SK-MEL-5 (cell line): Measurements from ENCODE around the gene PLXNA2. TPM values are rescaled to one million over a fixed set of nuclear protein-coding genes. Genes with fewer than 3 reads are reported as not detected.

ENCODE experiments used
- DNase-seq: peaks from one replicate; pipeline ENCODE4 v3.0.0-alpha.2; 2016; ENCODE audit warnings: low read depth, low spot score
- in situ Hi-C: cut with HindIII; loops from 2 replicates; pipeline ENCODE4 v1.10.0; 2016; ENCODE audit warnings: low sequenced_read_pairs, high pct_unique_total_duplicates, low pct_unique_long_range_greater_than_20kb
- total RNA-seq: library from RNA; depleted of rRNA; stranded (reverse); fragments of >200 nt; shearing (Covaris generic); gene quantifications from 2 replicates; pipeline ENCODE4 v1.2.3, GENCODE V29; 2014

PLXNA2 gene
- total RNA-seq, 1 experiment from 2014 or later, result 0.34 TPM

DNA sequence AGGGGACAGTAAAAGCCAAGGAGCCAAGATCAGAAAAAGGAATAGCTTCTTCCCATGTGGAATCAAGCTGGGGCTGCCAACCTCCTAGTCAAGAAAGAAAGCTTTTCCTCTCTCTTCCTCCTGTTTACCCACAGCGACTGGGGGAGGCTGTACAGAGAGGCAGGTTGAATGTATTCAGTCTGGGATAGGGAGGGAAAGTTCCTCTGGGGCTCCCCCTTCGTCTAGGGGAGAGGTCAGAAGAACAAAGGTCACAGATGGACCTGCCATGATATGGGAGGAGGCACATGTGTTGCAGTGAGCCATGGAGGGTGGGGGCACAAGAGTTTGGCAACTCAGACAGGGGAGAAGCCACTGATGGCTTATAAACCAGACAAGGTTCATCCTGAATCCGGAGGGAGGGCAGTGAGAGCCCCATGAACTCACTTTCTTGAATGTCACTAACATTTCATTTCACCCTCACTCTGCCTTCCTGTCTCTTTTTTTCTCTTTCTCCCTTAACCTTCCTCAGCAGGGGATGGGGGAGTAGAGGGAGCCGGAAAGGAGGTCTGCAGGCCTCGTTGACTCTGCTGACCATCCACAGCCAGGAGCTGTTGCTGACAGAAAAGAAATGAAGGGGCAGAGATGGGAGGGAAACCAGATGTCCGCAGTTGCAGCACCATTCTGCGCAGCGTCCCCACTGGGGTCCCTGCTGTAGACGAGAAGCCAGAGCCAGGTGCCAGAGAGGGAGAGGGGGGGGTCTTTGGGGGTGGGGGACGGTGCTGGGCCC lies 61.1 kb downstream of the PLXNA2 start:
- in situ Hi-C loops, result no loop called here
- DNase-seq, result no peak

DNA sequence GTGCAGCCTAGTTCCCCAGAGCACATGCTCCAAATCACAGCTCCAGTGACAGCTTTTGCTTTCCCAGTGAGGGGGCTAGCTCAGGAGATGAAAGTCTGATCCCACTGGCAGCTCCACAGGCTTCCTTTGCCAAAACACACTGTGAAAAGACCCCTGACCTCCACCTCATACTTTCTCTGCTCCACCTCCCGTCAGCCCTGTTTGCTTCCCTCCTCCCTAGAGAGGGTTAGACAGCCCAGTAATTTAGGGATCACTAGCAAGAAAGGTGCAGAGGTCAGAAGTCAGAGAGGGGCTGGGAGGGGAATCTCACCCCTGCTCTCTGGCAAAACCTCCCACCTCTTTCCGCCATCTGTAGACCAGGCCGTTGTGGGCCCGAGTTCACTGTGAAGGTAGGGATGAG lies 62.8 kb downstream of the PLXNA2 start:
- in situ Hi-C loops, result no loop called here
- DNase-seq, result no peak

DNA sequence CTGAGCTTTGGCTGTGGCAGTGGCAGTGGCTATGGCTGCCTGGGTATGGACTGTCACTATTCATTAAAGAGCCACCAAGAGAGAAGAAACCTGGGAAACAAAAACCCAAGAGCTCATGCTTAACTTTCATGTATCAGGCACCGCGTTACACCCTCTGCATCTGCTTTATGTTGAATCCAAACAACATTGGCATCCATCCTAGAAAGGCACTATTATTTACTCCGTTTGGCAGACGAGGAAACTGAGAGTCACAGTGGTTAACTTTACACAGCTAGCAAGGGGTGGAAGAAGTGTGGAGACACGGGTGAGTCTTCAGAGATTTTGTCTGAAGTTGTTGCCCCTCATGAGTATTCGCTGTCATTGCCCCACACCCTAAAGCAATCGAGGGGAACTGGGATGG lies 63.8 kb downstream of the PLXNA2 start:
- DNase-seq, result no peak
- in situ Hi-C loops, result no loop called here

DNA sequence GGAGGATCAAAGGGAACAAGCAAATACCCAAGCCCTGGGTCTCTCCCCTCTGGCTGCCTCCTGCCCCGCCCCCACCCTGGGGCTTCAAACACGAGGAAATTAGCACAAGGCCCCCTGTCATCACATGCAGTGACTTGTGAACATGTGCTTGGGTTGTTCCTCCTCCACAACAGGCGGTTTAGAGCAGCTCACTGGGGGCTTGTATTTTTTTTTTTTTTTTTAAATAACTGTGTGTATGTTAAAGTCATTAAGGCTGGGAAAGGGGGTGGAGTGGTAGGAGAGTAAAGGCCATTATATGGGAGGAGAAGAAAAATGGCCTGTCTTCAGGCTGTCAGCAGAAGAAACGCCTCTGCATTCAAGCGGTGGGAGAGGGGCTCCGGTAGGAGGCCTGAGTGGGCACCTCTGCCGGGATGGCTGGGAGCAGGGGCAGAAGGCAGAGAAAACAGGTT lies 64.2 kb downstream of the PLXNA2 start:
- in situ Hi-C loops, result no loop called here
- DNase-seq, result peak; percentile 26

DNA sequence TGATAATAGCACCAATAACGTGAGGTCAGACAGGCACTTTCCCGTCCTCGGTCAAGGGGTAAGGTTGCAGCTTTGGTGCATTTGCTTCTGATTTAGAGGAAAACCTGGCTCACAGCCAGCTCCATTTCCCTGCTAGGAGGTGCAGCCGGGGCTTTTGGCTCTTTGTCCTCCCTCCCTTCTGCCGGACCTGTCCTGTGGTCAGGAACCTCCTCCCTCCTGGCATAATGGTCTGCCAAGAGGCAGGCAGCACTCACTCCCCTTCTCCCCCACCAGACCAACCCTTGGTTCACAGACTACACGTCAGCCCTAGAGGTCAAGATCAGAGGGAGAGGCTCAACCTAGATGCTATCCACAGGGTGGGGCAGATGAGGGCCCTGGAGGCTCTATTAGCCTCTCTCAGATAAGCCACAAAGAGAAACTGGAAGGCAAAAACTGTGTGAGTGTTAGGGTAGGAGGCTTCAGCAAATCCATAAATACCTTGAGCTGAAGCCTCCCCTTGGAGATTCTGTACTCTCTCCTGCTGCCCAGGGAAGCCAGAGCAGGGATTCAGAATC lies 64.8 kb downstream of the PLXNA2 start:
- no peak for DNase-seq
- in situ Hi-C loops, result no loop called here

DNA sequence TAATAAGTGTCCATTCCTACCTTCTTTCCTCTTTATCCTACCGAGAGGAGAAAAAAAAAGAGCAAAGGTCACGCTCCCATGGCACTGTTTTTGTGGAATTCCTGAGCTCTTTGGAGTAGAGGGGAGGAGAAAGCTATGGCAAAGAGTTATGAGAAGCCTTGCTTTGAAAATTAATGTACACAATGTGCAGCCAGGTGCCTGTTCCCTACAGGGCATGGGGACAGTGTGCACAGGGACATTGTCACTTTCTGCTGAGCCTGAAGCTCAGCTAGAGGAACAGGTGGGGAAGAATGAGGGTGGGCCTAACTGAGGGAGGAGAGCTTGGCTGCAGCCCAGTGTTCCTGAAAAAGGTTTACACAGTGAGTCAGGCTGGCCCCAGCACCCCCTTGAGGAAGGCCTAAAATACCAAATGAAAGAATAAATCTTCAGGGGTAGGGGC lies 66.1 kb downstream of the PLXNA2 start:
- in situ Hi-C loops, result no loop called here
- DNase-seq, result no peak

DNA sequence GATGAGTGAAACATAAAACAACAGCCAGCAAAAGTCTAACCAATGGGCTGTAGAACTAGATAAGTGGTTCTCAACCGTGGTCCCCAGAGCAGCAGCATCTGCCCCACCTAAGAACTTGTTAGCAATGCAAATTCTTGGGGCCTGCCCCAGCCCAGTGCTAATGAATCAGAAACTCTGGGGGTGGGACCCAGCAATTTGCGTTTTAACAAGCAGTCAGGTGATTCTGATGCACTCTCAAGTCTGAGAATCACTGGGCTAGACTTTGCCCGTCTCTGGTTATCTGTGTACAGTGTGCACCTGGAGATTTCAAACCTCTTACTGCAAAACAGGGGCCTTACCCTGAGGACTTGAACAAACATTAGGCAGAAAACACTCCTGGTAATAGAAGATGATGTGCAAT lies 66.5 kb downstream of the PLXNA2 start:
- DNase-seq, result no peak
- in situ Hi-C loops, result no loop called here

DNA sequence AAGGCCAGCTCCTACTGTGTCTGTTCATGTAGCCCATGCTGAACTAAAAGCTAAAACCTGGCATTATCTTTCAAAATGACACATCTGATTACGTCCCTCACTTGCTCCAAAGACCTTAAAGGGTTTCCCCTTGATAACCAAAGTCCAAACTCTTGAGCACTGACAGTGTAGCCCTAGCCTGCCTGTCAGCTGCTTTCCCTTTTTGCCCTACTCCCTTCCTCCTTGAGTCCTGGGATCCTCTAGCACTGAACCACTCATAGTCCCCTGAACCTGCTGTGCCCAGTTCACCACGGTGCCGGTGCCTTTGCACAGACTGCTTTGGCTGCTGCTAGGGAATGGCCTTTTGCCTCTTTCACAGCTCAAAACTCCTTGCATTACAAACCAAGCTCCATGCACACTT lies 67.5 kb downstream of the PLXNA2 start:
- in situ Hi-C loops, result no loop called here
- no peak for DNase-seq

DNA sequence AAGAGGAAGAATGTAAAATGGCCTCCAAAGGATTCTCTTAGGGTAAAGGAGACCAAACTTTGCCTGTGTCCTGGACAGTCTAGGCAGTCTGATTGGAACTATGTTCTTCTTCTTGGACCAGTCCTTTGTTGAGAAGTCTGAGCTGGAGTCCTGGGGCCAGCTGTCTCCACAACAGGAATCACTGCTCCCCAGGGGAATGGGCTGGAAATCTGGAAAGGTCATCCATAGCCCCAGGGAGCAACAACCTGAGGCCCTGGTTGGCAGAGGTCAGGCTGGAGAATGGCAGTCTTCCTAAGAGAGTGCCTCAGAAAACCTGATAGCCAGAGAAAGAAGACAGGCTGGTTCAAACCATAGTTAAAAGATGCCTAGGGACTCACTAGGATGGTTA lies 68.7 kb downstream of the PLXNA2 start:
- no peak for DNase-seq
- in situ Hi-C loops, result no loop called here

DNA sequence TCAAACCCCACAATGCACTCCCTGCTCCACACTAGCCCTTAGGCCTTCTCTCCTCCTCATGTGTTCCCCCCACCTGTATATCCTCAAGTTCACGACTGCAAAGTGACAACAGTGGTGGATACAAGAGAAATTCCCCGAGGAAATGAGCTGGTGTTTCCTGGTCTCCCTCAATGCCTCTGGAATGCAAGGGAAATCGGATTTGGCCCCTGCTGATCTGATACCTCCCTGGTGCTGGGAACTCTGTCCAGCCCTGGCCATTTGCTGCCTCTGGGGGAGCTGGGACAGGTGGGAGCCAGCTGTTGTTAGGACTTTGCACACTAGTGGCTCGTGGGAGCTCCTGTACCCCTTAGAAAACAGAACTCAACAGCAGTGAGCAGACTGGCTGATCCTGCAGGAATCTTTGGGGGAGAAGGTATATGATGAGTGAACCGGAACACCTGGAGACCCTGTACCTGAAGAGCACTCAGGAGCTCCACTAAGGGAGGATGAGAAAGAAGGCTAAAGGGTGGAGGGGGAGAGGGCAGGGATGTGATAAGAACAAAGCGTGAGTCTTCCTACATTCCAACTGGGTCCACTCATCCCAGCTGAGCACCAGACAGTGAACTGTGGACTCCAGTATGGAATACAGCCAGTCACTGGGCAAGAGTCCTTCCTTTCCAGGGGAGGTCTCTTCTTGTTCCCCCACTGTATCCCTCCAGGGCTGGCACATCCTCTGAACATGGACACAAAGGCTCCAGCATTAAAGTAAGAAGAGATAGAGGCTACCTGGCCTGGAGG lies 69.3 kb downstream of the PLXNA2 start:
- DNase-seq, result no peak
- in situ Hi-C loops, result no loop called here

DNA sequence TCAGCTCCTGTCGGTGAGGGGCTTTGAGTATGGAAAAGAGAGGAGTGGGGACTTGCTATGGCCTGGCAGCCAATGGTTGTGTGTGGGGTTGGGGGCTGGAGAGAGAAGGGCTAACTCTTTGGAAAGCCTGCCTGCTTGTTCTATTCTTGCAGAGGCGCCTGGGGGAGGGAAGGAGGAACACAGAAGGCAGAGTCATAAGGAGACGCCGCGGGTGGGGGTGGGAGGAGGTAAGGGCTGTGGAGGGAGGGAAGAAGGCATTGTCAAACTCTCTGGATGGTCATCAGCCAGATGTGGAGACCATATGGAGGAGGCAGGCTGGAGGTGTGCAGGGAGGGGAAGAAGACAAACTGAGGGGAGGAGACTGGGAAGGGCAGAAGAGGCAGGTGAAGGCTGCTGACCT lies 70.0 kb downstream of the PLXNA2 start:
- no peak for DNase-seq
- in situ Hi-C loops, result no loop called here

DNA sequence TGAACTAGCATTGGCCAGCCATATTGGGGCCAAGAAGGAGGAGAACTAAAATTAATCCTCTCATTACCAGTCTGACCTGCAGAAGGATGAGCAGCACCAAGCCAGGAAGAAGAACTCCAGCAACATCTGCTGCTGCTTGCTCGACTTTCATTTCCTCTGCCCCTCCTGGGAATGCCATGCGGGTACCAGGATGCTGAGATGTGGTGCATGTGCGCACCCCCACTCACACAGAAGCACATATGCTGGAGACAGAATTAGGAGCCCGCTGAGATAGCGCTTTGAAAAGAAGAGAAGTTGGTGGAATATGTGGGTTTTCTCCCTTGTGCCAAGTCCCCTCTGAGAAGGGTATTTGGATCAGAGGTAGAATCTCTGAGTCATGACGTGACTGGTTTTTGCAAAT lies 70.4 kb downstream of the PLXNA2 start:
- in situ Hi-C loops, result no loop called here
- DNase-seq, result no peak

DNA sequence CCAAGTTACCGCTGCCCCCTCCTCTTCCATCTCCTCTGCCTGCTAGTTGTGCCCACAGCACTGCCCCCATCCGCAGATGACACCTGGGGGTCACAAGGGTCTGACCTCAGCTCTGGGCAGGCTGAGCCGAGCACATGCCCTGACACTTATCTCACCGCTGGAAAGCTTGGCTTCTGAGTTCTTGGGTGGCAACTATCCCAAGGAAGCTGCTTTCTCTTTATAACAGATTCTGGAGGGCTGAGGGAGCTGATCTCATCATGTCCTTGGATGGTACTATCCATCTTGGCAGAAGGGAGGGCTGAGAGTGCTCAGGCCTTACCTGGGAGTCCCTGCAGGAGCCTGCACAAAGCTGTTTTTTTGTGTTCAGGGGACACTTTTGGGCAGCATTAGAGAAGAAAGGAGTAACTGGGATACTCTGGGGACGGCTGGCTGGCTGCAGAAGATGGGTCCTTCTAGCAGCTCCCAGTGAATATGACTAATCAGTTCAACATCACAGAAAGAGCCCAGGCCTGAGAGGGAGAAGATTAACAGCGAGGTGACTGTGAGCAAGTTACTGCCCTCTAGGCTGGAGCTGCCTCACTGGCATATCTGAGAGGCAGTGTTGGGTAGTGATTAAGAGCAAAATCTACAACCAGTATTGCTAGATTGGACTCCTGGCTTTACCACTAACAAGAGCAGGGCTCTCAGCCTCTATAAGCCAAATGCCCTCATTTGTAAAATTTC lies 71.6 kb downstream of the PLXNA2 start:
- no peak for DNase-seq
- in situ Hi-C loops, result no loop called here

DNA sequence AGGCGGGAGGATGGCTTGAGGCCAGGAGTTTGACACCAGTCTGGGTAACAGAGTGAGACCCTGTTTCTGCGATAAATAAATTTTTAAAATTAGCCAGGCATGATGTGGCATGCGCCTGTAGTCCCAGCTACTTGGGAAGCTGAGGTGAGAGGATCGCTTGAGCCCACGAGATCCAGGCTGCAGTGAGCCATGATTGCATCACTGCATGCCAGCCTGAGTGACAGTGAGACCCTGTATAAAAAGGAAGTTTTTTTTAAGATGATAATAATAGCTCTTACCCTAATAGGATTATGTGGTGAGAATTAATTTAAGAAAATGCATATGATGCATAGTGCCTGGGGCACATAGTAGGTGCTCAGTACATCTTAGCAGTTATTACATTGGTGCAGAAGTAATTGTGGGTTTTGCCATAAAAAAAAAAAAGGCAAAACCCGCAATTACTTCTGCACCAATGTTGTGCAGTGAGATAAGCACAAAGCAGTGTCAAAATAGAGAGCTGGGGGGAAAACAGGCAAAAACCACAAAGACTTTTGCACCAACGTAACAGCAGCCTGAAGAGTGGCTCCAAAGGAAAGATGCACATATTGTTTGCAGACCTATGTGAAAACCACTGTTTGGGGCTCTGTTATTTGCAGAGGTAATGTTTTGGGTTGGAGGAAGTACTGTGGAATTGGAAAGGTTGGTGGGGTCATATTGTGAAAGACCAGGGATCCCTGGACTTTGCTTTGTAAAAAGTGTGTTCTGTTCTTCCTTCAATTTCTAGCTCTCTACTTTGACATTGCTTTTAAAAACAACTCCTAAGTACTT lies 72.4 kb downstream of the PLXNA2 start:
- in situ Hi-C loops, result no loop called here
- no peak for DNase-seq

DNA sequence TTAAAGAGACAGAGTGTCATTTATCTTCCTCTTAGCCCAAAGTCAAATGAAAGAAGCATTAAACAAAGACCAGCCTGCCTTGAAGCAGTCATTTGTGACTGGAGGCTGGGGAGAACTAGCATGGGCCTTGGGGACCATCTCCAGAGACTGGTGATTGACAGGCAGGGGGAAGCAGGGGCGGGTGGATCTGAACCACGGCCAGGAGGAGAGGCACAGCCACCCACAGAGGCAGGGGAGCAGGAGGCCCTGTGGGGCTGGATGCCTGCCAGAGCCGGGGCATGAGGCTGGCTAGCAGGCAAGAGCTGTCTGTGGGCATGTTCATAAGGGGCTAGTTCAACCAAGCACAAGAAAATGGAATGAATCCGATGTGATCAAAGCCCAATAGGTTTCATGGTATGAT lies 73.9 kb downstream of the PLXNA2 start:
- in situ Hi-C loops, result no loop called here
- no peak for DNase-seq

DNA sequence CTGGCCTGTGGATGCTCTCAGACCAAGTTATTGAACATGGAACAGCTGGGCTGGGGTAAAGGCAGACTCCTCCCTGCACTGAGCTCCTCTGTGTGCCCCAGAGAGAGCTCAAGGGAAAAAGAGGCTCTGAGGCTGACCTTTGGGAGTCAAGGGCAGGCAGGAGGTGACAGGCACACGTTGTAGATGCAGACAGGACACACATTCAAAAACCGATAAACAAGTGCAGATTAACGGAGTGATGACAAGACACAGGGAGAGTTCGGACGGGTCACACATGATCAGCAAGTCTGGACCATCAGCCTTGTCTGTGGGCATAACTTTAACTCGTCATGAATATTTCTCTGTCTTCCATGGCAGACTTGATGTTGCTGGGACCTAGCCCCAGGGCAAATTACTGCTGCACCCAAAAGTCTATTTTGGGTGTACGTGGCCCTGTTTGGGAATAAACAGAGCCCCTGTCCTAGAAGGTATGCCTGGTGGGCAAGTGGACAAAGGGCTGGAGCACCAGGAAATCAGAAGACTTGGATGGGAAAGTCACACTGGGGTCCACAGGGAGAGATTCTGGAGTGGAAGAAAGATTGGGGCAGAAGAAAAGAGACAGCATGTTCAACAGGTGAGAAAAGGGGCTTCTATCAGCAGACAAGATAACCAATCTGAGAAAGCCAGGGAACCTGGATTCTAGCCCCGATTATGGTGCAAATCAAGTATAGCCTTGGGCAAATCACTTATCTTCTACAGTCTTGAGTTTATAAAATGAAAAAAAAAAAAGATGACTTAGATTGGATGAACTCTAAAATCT lies 74.9 kb downstream of the PLXNA2 start:
- in situ Hi-C loops, result no loop called here
- DNase-seq, result no peak
